ENCODE measurements around the gene REG1A.

REG1A gene

DNA sequence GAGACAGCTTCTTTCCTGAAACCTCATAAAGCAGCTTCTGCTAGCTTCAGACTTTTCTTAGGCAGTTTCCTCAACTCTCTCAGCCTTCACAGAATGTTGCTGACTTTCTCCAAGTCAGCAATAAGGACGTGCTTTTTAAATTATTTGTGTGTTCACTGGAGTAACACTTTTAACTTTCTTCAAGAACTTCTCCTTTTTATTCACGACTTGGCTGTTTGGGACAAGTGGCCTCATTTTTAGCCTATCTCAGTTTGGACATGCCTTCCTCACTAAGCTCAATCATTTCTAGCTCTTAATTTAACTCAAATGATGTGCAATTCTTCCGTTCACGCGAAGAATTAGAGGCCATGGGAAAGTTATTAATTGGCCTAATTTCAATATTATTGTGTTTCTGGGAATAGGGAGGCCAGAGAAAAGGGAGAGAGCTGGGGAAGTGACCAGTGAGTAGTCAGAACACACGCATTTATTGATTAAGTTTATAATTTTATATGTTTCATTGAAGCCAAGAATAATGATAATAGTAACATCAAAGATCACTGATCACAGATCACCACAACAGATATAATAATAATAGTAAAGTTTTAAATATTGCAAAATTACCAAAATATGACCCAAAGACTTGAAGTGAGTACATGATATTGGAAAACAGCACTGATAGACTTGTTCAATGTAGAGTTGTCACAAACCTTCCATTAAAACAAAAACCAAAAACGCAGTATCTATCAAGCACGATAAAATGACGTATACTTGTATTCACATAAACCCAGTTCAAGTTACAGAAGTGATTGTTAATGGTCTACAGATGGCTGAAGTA is 4.8 kb downstream of the REG1A start:
- no CpG with 5 or more reads among the region's 9 CpGs for WGBS, 2 donors (ENCODE audit: extremely low coverage in 2 of 2, insufficient read length in 2 of 2, insufficient replicate concordance in 1 of 2)
- no peak overlapping the region for H3K4ac ChIP-seq (ENCODE audit: low read length)
- H2AK5ac ChIP-seq (ENCODE audit: low read depth, low read length), result no peak overlapping the region
- H3K36me3 ChIP-seq (replicated peaks in 1 of 2; ENCODE audit: control insufficient read depth in 2 of 2, insufficient read depth in 2 of 2, low read length in 2 of 2), result no peaks in the 10 kb centered on the region
- H3K9me3 ChIP-seq (replicated peaks in 1 of 2; ENCODE audit: control insufficient read depth in 2 of 2, insufficient read depth in 1 of 2, low read depth in 1 of 2, low read length in 2 of 2), result no peaks in the 10 kb centered on the region
- H3K23ac ChIP-seq (ENCODE audit: low read depth, low read length, poor library complexity), result no peak overlapping the region
- H4K91ac ChIP-seq (ENCODE audit: low read depth, low read length, poor library complexity), result no peak overlapping the region
- H3K79me1 ChIP-seq (ENCODE audit: low read depth, low read length), result no peaks in the 10 kb centered on the region
- H3K4me1 ChIP-seq (ENCODE audit: control insufficient read depth in 2 of 2, insufficient read depth in 1 of 2, low read depth in 1 of 2, low read length in 2 of 2), result no peaks in the 10 kb centered on the region
- H3K14ac ChIP-seq (ENCODE audit: low read length), result no peak overlapping the region
- DNase-seq (ENCODE audit: low spot score), result no peak
- H3K9ac ChIP-seq (ENCODE audit: low read depth, low read length, poor library complexity), result no peak overlapping the region
- no peak overlapping the region for H3K27ac ChIP-seq (replicated peaks; ENCODE audit: low read length)
- H3K4me2 ChIP-seq (ENCODE audit: insufficient read depth, low read length, poor library complexity, severe bottlenecking), result no peak overlapping the region
- no peak overlapping the region for H2BK12ac ChIP-seq (ENCODE audit: low read length)
- no peak overlapping the region for H2BK120ac ChIP-seq (ENCODE audit: low read depth, low read length)
- H2BK5ac ChIP-seq (ENCODE audit: low read length), result no peak overlapping the region
- no peak overlapping the region for H4K8ac ChIP-seq (ENCODE audit: low read depth, low read length)
- H2BK15ac ChIP-seq (ENCODE audit: low read length), result no peak overlapping the region
- H2AFZ ChIP-seq (ENCODE audit: low read length), result no peak overlapping the region
- no peak overlapping the region for H3K4me3 ChIP-seq (ENCODE audit: low read length in 2 of 2)
- no peak overlapping the region for H3K18ac ChIP-seq (ENCODE audit: low read length)
- H3K27me3 ChIP-seq (ENCODE audit: control insufficient read depth in 3 of 3, insufficient read depth in 3 of 3, low read depth in 1 of 3, low read length in 3 of 3), result no peaks in the 10 kb centered on the region

DNA sequence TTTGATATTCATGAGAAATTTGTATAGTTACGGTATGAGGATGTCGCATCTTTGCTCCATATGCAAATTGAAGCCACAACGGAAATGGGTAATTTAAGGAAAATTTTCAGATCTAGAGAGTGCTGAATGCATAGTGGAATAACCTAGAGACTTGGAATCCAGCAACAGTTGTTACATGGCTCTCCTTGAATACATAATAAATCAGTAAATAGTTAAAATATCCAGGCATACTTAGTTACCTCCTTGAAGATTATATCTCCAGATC is 5.4 kb downstream of the REG1A start:
- H2AFZ ChIP-seq (ENCODE audit: low read length), result no peak overlapping the region
- no peak overlapping the region for H3K23ac ChIP-seq (ENCODE audit: low read depth, low read length, poor library complexity)
- no peaks in the 10 kb centered on the region for H3K9me3 ChIP-seq (replicated peaks in 1 of 2; ENCODE audit: control insufficient read depth in 2 of 2, insufficient read depth in 1 of 2, low read depth in 1 of 2, low read length in 2 of 2)
- no peak overlapping the region for H3K4me3 ChIP-seq (ENCODE audit: low read length in 2 of 2)
- H4K91ac ChIP-seq (ENCODE audit: low read depth, low read length, poor library complexity), result no peak overlapping the region
- H2BK15ac ChIP-seq (ENCODE audit: low read length), result no peak overlapping the region
- no peak overlapping the region for H3K4ac ChIP-seq (ENCODE audit: low read length)
- no peak overlapping the region for H3K27ac ChIP-seq (replicated peaks; ENCODE audit: low read length)
- H4K8ac ChIP-seq (ENCODE audit: low read depth, low read length), result no peak overlapping the region
- H2AK5ac ChIP-seq (ENCODE audit: low read depth, low read length), result no peak overlapping the region
- H3K9ac ChIP-seq (ENCODE audit: low read depth, low read length, poor library complexity), result no peak overlapping the region
- H2BK120ac ChIP-seq (ENCODE audit: low read depth, low read length), result no peak overlapping the region
- no peak overlapping the region for H3K14ac ChIP-seq (ENCODE audit: low read length)
- no peak overlapping the region for H2BK12ac ChIP-seq (ENCODE audit: low read length)
- no peaks in the 10 kb centered on the region for H3K79me1 ChIP-seq (ENCODE audit: low read depth, low read length)
- no peak overlapping the region for H2BK5ac ChIP-seq (ENCODE audit: low read length)
- H3K36me3 ChIP-seq (replicated peaks in 1 of 2; ENCODE audit: control insufficient read depth in 2 of 2, insufficient read depth in 2 of 2, low read length in 2 of 2), result no peaks in the 10 kb centered on the region
- WGBS, 2 donors (ENCODE audit: extremely low coverage in 2 of 2, insufficient read length in 2 of 2, insufficient replicate concordance in 1 of 2), result no CpG with 5 or more reads among the region's 3 CpGs
- H3K4me2 ChIP-seq (ENCODE audit: insufficient read depth, low read length, poor library complexity, severe bottlenecking), result no peak overlapping the region
- H3K18ac ChIP-seq (ENCODE audit: low read length), result no peak overlapping the region
- H3K27me3 ChIP-seq (ENCODE audit: control insufficient read depth in 3 of 3, insufficient read depth in 3 of 3, low read depth in 1 of 3, low read length in 3 of 3), result no peaks in the 10 kb centered on the region
- no peaks in the 10 kb centered on the region for H3K4me1 ChIP-seq (ENCODE audit: control insufficient read depth in 2 of 2, insufficient read depth in 1 of 2, low read depth in 1 of 2, low read length in 2 of 2)
- DNase-seq (ENCODE audit: low spot score), result no peak

DNA sequence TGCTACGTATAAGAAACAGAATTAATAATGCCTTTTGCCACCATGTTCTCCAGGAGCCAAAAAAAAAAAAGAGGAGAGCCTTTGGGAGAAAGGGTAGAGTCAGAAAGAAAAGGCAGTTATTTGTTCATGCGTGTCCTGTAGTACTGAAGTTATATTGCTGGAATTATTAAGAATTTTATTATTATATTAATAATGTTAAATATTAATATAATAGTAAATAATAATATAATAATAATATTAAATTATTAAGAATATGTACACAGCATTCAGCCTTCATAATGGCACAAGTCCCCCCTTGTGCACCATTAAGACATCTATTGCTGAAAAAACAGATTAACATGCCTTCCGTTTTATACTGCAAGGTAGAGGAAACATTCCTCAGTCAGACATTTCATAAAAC is 8.1 kb downstream of the REG1A start:
- no peak for DNase-seq (ENCODE audit: low spot score)
- Histone ChIP-seq H2BK12ac (ENCODE audit: low read length) (no peak overlapping the region), H3K79me1 (ENCODE audit: low read depth, low read length) (no peaks in the 10 kb centered on the region), H3K14ac (ENCODE audit: low read length) (no peak overlapping the region), H3K4me2 (ENCODE audit: insufficient read depth, low read length, poor library complexity, severe bottlenecking) (no peak overlapping the region), H3K23ac (ENCODE audit: low read depth, low read length, poor library complexity) (no peak overlapping the region), H2BK120ac (ENCODE audit: low read depth, low read length) (no peak overlapping the region), H3K9ac (ENCODE audit: low read depth, low read length, poor library complexity) (no peak overlapping the region), H3K18ac (ENCODE audit: low read length) (no peak overlapping the region), H2AK5ac (ENCODE audit: low read depth, low read length) (no peak overlapping the region), H2BK15ac (ENCODE audit: low read length) (no peak overlapping the region), H4K8ac (ENCODE audit: low read depth, low read length) (no peak overlapping the region), H4K91ac (ENCODE audit: low read depth, low read length, poor library complexity) (no peak overlapping the region), H3K4ac (ENCODE audit: low read length) (no peak overlapping the region), H3K27me3 (ENCODE audit: control insufficient read depth in 3 of 3, insufficient read depth in 3 of 3, low read depth in 1 of 3, low read length in 3 of 3) (no peaks in the 10 kb centered on the region), H3K4me3 (ENCODE audit: low read length in 2 of 2) (no peak overlapping the region), H2BK5ac (ENCODE audit: low read length) (no peak overlapping the region), H3K27ac (replicated peaks; ENCODE audit: low read length) (no peak overlapping the region), H3K9me3 (replicated peaks in 1 of 2; ENCODE audit: control insufficient read depth in 2 of 2, insufficient read depth in 1 of 2, low read depth in 1 of 2, low read length in 2 of 2) (no peaks in the 10 kb centered on the region), H3K4me1 (ENCODE audit: control insufficient read depth in 2 of 2, insufficient read depth in 1 of 2, low read depth in 1 of 2, low read length in 2 of 2) (no peaks in the 10 kb centered on the region), H2AFZ (ENCODE audit: low read length) (no peak overlapping the region), H3K36me3 (replicated peaks in 1 of 2; ENCODE audit: control insufficient read depth in 2 of 2, insufficient read depth in 2 of 2, low read length in 2 of 2) (no peaks in the 10 kb centered on the region)
- no CpG with 5 or more reads among the region's 3 CpGs for WGBS, 2 donors (ENCODE audit: extremely low coverage in 2 of 2, insufficient read length in 2 of 2, insufficient replicate concordance in 1 of 2)

DNA sequence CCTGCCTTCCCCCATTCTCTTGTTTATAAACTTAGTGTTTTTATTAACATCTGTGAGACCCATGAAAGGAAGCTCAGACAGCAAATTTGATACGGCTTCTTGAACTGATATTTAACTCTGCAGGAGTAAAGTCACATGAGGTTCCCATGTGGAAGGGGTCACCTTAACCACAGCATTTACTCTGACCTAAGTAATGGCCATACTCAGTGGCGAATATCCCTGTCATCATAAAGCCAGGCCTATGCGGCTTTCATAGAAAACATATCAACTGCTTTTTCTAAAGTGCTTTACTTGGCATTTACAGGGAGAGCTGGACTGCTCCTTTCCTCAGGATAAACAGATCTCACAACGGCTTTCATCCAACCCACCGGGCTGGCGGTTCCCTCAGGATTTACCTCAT is 9.0 kb downstream of the REG1A start:
- Histone ChIP-seq H4K8ac (ENCODE audit: low read depth, low read length) (no peak overlapping the region), H3K18ac (ENCODE audit: low read length) (no peak overlapping the region), H3K9me3 (replicated peaks in 1 of 2; ENCODE audit: control insufficient read depth in 2 of 2, insufficient read depth in 1 of 2, low read depth in 1 of 2, low read length in 2 of 2) (no peaks in the 10 kb centered on the region), H3K27ac (replicated peaks; ENCODE audit: low read length) (no peak overlapping the region), H2AFZ (ENCODE audit: low read length) (no peak overlapping the region), H3K4me3 (ENCODE audit: low read length in 2 of 2) (no peak overlapping the region), H3K27me3 (ENCODE audit: control insufficient read depth in 3 of 3, insufficient read depth in 3 of 3, low read depth in 1 of 3, low read length in 3 of 3) (no peaks in the 10 kb centered on the region), H4K91ac (ENCODE audit: low read depth, low read length, poor library complexity) (no peak overlapping the region), H3K36me3 (replicated peaks in 1 of 2; ENCODE audit: control insufficient read depth in 2 of 2, insufficient read depth in 2 of 2, low read length in 2 of 2) (no peaks in the 10 kb centered on the region), H2BK120ac (ENCODE audit: low read depth, low read length) (no peak overlapping the region), H3K14ac (ENCODE audit: low read length) (no peak overlapping the region), H3K4me1 (ENCODE audit: control insufficient read depth in 2 of 2, insufficient read depth in 1 of 2, low read depth in 1 of 2, low read length in 2 of 2) (no peaks in the 10 kb centered on the region), H3K23ac (ENCODE audit: low read depth, low read length, poor library complexity) (no peak overlapping the region), H3K4me2 (ENCODE audit: insufficient read depth, low read length, poor library complexity, severe bottlenecking) (no peak overlapping the region), H3K9ac (ENCODE audit: low read depth, low read length, poor library complexity) (no peak overlapping the region), H2BK15ac (ENCODE audit: low read length) (no peak overlapping the region), H2AK5ac (ENCODE audit: low read depth, low read length) (no peak overlapping the region), H3K4ac (ENCODE audit: low read length) (no peak overlapping the region), H2BK5ac (ENCODE audit: low read length) (no peak overlapping the region), H3K79me1 (ENCODE audit: low read depth, low read length) (no peaks in the 10 kb centered on the region), H2BK12ac (ENCODE audit: low read length) (no peak overlapping the region)
- no peak for DNase-seq (ENCODE audit: low spot score)
- WGBS, 2 donors (ENCODE audit: extremely low coverage in 2 of 2, insufficient read length in 2 of 2, insufficient replicate concordance in 1 of 2), result no CpG with 5 or more reads among the region's 6 CpGs
